Psoas muscle (tissue), 8 donors: ENCODE data around the gene RPTOR. TPM values are rescaled to one million over a fixed set of nuclear protein-coding genes. Genes with fewer than 3 reads are reported as not detected.

ENCODE experiments used
- ATAC-seq, 4 donors: fragments of 200-7000 bp; cut with Tn5 transposase; one replicate each; pipeline ENCODE4 v1.9.1; 2020; ENCODE audit warnings: moderate library complexity in 3 of 4, mild to moderate bottlenecking in 2 of 4
- DNase-seq, 2 donors: peaks; one replicate each; pipeline ENCODE4 v3.0.0-alpha.2; 2020
- H3K27ac ChIP-seq: fragments of 200-600 bp; one replicate; pipeline ENCODE4 v1.8.0; 2022
- H3K27me3 ChIP-seq, 3 donors: fragments of 200-600 bp in 1 of 3; one replicate each; pipeline versions ENCODE4 v1.6.1 to v1.8.0; 2013 to 2022; ENCODE audit warnings: low read length in 2 of 3, mild to moderate bottlenecking in 2 of 3, moderate library complexity in 1 of 3; ENCODE audit not compliant: insufficient read depth in 3 of 3
- H3K36me3 ChIP-seq, 2 donors: fragments of 200-600 bp in 1 of 2; one replicate each; pipeline versions ENCODE4 v1.6.1 to v1.8.0; 2013 to 2022; ENCODE audit warnings: low read depth in 1 of 2, mild to moderate bottlenecking in 1 of 2, moderate library complexity in 1 of 2; ENCODE audit not compliant: insufficient read depth in 1 of 2
- H3K4me1 ChIP-seq: fragments of 200-600 bp; one replicate; pipeline ENCODE4 v1.8.0; 2022
- H3K4me3 ChIP-seq: fragments of 200-600 bp; one replicate; pipeline ENCODE4 v1.8.0; 2022; ENCODE audit warnings: mild to moderate bottlenecking
- H3K9me3 ChIP-seq: fragments of 200-600 bp; one replicate; pipeline ENCODE4 v1.8.0; 2022
- CTCF ChIP-seq: fragments of 200-600 bp; IDR thresholded peaks from one replicate; pipeline ENCODE4 v1.8.0; 2022; ENCODE audit warnings: antibody characterized with exemption
- WGBS, 3 donors: extraction: QIAGEN DNeasy Blood & Tissue Kit; methylation state at CpG; one replicate each; pipeline versions ENCODE4 v1.1.6 to v1.1.7; 2013; 5-methylcytosine and 5-hydroxymethylcytosine counted together
- intact Hi-C, 2 donors: fragments of 100-400 bp; cut with DNase I; formaldehyde crosslinking; loops; one replicate each; pipeline versions ENCODE4 v1.11.0 to v1.14.2; 2022
- polyA plus RNA-seq, 3 donors: library from polyadenylated mRNA; stranded (reverse); fragments of 200-250 nt; gene quantifications; one replicate each; pipeline ENCODE4 v1.2.3, GENCODE V29; 2013
- total RNA-seq, 4 donors: library from RNA; stranded (reverse); fragmentation: NEBNext Ultra II Directional in 2 of 4; extraction: Animal tissue kit (Norgen Biotek cat#: 25700) in 2 of 4; gene quantifications; one replicate each; pipeline versions ENCODE4 v1.2.1 to v1.2.4, GENCODE V29; 2021 to 2023
- donor health status: healthy with polysubstance abuse.
- donor health status: DM: no; HTN: no; CAD: no; lungs with moderate emphysema.
- donor health status: Bipolar disorder and iron deficiency.
- donor health status: healthy.
- donor health status: DM: yes; HTN: yes; CAD: no.
- donor health status: DM: no; HTN: no; CAD: no.
- donor health status: DM: no; HTN: no; CAD: no.
- donor health status: DM: yes; HTN: yes; CAD: no.

RPTOR gene
- total and polyA plus RNA-seq, 7 donors = 13.6 to 82.2 (median 32.5) TPM

- intact Hi-C loops = no loop called here
- DNase-seq = no peak
- TF ChIP-seq CTCF = no peak
- WGBS, 3 donors = 81 to 84% (median 84%) methylated on average over 16 of the region's 16 CpGs
- H3K4me1 ChIP-seq = no peaks in the 10 kb centered on the region
- H3K27me3 ChIP-seq = no peaks in the 10 kb centered on the region
- no peak overlapping the region for H3K27ac ChIP-seq
- no peak overlapping the region for H3K4me3 ChIP-seq
- peaks cover 0 to 30% of the 10 kb centered on the region in 2 donors for H3K36me3 ChIP-seq
- ATAC-seq = peak in 1 of 4 donors; percentile 33
- H3K9me3 ChIP-seq = no peaks in the 10 kb centered on the region
These were observed 386.0 kb downstream of the RPTOR start for GRCh38 chr17:80930335-80931279.

- no peak for TF ChIP-seq CTCF
- no peaks in the 10 kb centered on the region for H3K27me3 ChIP-seq
- intact Hi-C loops = no loop called here
- H3K9me3 ChIP-seq = no peaks in the 10 kb centered on the region
- peaks cover 0 to 27% of the 10 kb centered on the region in 2 donors for H3K36me3 ChIP-seq
- H3K27ac ChIP-seq = no peak overlapping the region
- 74 to 83% (median 78%) methylated on average over 13 of the region's 13 CpGs for WGBS, 3 donors
- no peak for ATAC-seq
- no peak for DNase-seq
- no peaks in the 10 kb centered on the region for H3K4me1 ChIP-seq
- no peak overlapping the region for H3K4me3 ChIP-seq
These were observed 387.0 kb downstream of the RPTOR start for GRCh38 chr17:80931421-80932265.

GRCh38 chr17:80935526-80935925 is 390.9 kb downstream of the RPTOR start:
- WGBS, 3 donors = 94 to 97% (median 95%) methylated on average over 2 of the region's 2 CpGs
- Histone ChIP-seq H3K4me3 (no peak overlapping the region), H3K4me1 (no peaks in the 10 kb centered on the region), H3K27me3 (no peaks in the 10 kb centered on the region), H3K27ac (no peak overlapping the region), H3K36me3 (peaks cover 0 to 30% of the 10 kb centered on the region in 2 donors), H3K9me3 (no peaks in the 10 kb centered on the region)
- intact Hi-C loops = no loop called here
- no peak for TF ChIP-seq CTCF
- no peak for DNase-seq
- ATAC-seq = no peak

- no peak for DNase-seq
- peaks cover 0 to 33% of the 10 kb centered on the region in 2 donors for H3K36me3 ChIP-seq
- no peaks in the 10 kb centered on the region for H3K9me3 ChIP-seq
- WGBS, 3 donors = 87 to 93% (median 87%) methylated on average over 4 of the region's 4 CpGs
- no peak for ATAC-seq
- H3K4me3 ChIP-seq = no peak overlapping the region
- no peaks in the 10 kb centered on the region for H3K4me1 ChIP-seq
- TF ChIP-seq CTCF = no peak
- no peaks in the 10 kb centered on the region for H3K27me3 ChIP-seq
- intact Hi-C loops = no loop called here
- no peak overlapping the region for H3K27ac ChIP-seq
These were observed 391.6 kb downstream of the RPTOR start for GRCh38 chr17:80936218-80936617.
